GM11168 (cell line): ENCODE measurements around the gene NDE1.
"Not testable (repeated sequence)": the region's sequence is repeated elsewhere in the genome, so short reads cannot be mapped to it uniquely, and the experiment has no call there.

Source experiments
- in situ Hi-C: fragments of 300-500 bp; cut with MboI; formaldehyde crosslinking; loops from one replicate; pipeline ENCODE4 v1.12.0; 2022; ENCODE audit warnings: low sequenced_read_pairs; ENCODE audit not compliant: unreplicated experiment

Gene NDE1

DNA sequence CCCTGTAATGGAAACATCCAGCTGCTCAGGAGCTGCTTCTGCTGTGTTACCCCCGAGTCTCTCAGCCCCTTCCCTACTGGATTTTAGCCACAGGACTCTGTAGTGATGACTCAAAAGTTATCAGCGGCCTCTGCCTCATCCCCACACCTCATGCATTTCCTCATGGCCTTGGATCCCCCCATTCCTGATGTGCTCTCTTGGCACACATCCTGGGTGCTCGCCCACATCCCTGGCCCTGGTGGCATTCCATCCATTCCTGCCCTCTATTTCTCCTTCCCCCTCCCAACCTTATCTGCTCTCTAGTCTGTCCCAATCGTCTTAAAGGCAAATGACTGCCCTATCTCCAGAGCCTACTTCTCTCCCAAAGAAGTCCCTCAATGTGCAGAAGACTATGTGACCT lies 31.7 kb upstream of the NDE1 start:
- in situ Hi-C loops: no loop called here

DNA sequence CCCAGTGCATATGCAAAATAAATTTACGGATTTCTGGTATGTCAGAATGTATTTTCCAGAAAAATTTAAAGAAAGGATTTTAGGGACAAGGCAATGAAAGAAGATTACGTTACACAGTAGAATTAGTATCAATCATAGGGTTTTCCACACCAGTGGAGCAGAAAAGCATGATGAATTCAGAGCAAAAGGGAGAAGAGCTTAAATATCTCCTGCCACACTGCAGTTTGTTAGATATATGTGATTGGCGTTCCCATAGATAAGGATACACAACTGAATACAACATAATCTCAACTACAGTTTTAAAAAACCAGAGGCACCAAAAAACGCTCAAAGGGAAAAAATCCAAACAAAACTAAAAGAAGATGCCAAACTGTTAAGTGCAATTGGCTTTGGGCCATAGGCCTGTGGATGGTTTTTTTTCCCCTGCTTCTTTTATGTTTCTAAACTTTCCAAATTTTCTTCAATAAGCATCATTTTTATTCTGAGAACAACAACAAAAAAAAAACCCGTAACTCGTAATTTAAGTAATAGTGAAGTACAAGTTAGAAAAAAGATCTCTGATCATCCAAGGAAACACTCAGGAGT lies 29.3 kb upstream of the NDE1 start:
- in situ Hi-C loops: no loop called here

DNA sequence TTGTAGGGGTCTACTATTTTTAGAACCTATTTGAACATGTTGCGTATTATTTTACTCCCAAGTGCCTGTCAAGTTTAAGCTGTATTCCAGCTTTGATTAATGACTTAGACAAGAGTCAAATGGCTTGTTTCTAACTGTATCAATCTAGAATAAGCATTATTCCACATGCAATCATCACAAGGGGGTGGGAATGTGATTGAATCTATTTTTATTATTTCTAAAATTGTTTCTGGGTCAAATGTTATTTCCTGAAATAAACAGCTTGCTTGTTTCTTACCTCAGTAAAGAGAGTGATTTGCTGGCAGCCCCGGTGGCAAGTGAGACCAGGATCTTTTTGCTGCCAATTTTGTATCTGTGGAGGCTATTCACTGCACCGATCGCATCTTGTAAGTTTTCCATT lies 28.6 kb upstream of the NDE1 start:
- in situ Hi-C loops: no loop called here

DNA sequence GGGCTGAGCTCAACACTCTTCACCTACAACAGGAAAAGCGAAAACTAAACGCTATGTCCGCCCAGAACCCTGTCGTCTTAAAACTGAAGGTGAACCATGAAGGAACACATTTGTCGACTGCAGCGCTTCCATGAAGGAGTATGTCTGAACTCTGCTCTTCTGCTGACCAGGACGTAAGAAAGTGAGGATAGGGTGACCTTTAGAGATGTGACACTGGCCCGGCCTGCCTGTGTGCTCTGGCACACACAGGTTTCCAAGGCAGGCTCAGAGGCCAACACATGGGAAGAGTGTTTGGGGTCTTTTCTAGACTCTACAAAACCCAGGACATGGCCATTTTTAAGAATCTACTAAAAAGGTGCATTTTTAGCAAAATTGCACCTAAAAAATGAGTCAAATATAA lies 28.2 kb upstream of the NDE1 start:
- in situ Hi-C loops: no loop called here

DNA sequence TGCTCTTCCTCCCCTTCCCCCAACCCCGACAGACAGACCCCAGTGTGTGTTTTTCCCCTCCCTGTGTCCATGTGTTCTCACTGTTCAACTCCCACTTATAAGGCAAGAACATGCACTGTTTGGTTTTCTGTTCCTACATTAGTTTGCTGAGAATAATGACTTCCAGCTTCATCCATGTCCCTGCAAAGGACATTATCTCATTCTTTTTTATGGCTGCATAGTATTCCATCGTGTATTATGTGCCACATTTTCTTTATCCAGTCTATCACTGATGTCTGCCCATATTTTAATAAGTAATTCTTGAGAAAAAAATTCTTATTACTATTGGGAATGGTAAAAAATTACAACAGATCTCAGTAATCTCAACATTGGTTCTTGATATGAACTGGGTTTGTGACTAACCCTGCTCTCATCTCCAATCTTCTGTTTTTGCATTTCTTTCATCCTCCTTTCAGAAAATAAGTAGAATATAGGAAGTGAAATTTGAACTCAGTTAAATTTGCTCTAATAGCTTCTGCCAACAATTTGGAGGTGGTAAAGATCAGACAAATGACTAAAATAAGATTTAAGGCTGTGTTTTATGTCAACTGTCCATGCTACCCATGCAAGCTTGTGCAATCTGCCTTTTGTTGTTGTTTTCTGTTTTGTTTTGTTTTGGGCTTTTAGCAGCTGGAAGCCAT lies 18.2 kb upstream of the NDE1 start:
- in situ Hi-C loops: no loop called here

DNA sequence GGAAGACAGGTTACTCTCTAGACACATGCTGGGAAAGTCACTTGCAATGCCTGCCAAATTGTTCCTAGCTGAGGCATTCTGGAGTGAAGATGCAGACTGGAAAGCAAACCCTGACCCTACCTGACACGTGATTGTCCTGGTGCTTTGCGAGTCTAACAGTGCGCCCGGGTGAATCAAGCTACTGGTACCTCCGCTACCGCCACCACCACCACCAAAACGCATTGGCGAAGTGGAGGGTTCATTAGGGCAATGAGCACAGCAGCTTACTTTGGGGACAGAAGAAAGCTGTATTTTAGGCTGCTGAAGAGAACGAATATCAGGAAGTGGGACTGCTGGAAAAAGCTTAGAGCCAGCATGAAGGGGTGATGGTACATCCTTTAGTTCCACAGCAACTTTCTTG lies 14.1 kb upstream of the NDE1 start:
- in situ Hi-C loops: no loop called here

DNA sequence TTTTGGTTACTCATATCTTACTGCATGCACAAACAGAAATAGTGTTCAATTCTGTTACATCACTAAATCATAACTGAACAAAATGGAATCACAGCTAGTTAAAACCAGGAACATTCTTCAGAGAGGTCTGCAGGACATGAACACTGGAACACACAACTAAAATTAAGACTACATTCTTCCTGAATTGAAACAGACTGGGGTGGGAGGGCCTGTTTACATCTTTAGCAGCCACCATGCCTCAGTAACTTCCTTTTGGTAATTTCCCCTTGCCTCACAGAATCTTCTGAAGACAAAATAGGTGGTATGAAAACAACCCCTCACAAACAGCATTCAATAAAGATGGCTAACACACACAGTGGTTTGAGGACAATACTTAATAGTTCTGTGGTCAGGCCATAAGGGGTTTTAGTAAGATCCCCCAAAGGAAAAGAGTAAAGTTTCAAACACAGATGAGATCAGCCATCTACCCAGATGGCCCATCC lies 13.6 kb upstream of the NDE1 start:
- in situ Hi-C loops: no loop called here

DNA sequence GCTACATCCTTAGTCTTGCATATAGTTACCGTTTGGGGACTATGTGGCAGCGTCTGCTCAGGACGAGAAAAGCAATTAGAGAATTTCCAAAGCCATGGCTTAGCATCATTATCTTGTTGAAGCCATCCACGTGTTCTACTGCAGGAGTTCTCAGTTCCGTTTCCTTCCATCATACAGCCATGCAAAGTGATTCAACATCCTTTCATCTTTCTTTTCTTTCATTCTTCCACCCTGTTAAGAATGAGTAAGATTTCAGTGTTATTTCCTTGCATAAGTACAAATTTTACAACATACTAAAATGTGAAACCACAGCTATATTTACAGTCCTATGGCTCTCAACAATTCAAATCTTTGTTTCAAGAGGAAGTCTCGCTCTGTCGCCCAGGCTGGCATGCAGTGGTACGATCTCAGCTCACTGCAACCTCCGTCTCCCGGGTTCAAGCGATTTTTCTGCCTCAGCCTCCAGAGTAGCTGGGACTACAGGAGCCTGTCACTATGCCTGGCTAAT lies 10.9 kb upstream of the NDE1 start:
- in situ Hi-C loops: no loop called here

DNA sequence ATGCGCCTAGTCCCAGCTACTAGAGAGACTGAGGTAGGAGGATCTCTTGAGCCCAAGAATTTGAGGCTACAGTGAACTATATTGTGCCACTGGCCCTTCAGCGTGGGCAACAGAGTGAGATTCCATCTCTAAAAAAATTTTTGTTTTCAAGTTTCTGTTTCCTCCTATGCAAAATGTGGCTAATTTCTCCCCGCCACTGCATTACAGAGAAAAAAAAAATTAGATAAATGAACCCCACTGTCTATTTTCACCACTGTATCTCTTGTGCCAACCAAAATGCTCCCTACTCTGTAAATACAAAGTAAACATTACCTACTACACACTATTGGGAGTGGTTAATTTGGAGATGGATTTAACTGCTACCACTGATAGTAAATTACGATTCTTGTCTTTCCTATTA lies 9.1 kb upstream of the NDE1 start:
- in situ Hi-C loops: no loop called here

DNA sequence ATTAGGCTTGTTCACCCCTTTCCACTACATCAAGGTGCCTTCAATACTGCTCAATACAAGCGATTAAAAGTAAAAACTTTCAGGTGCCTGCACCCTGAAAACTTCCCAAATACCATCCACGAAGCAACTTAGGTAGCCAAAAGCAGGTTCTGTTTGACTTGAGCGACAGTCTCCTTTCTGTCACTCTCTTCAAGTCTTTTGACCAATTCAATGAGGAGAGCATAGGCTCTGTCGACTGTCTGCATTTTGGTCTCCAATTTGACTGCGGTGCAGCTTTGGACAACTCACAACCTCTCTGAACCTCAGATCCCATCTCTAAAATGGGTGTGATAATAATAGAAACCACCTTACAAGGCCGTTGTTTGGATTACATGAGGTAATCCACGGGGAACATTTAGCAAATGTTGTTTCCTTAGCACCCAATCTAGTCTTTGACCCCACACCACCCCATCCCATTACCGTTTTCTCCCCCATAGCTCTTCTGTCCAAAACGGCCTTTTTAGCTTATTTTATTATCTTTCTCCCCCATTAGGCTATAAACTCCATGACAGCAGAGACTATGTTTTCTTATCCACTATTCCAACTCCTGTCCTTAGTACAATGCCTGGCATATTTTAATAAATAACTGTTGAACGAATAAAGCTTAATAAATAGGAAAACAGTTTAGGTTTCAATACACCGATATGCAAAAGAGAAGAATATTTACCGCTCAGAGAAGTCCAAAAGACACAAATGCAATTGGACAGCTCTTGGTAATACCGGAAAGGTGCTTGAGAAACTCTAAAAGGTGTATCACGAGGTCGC lies 8.1 kb upstream of the NDE1 start:
- in situ Hi-C loops: no loop called here

DNA sequence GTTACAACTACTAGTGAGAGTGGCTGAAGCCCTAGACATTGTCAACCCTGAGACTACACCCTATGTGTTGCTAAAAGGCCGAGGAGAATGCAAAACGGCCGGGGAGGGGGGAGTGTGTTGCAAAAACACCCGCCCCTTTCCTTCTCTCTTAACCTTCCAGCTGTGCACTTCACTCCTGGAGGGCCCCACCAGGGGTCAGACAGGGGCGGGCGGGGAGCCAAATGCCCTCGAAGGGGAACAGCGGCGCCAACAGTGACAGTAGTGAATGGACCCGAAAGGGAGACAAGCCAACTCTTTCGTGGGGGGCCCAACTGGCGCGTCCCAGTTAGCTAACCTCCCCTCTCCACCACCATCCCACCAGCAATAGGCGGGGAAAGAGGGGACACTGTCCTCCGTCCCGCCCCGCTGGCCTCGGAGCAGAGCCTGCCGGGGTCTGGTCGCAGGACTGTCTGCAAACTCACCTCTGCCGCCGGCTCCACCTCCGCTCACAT lies 7.4 kb upstream of the NDE1 start:
- in situ Hi-C loops: no loop called here

DNA sequence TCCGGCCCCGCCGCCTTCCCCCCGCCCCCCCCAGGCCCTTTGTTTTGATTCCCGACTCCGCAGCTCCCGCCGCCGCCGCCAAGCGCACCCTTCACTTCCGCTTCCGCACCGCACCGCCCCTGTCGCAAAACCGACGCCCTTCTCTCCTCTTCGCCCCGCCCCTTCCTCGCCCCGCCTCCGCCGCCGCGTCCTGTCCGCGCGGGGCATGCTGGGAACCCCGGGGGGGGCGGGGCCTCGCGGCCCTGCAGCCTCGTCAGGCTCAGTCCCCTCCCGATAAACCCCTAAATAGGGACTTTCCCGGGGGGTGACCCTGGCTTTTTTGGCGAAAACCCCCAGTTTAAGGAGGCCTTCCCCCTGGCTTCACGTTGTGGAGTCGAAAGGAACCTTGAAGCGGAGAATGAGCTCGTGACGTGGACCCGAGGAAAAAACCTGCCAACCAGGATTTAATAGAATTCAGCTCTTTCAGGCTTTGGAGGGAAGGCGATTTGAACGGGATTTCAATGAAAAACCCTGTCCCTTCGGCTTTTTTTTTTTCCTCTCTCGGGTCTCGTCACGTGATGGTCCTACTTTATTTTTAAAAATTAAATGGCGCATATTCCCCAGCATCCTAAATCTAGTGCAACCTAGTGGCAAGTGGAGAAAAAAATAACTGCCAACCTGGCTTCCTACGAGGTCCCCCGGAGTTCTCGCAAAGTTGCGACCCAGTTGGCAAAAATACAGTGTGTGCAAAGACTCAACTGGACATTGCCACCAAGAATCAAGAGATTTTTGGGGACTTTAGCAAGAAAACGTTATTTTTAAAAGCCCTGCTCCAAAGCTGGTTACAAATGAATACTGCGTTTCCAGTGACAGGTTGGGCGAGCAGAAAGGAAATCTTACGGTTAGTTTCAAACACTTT lies 6.7 kb upstream of the NDE1 start, which contains the start of gene MARF1:
Gene MARF1 (minus strand): TSS at position 107 of the 898 bp plus-strand sequence. CDS start 3,921 bp downstream, outside the sequence.
- in situ Hi-C loops: no loop called here

DNA sequence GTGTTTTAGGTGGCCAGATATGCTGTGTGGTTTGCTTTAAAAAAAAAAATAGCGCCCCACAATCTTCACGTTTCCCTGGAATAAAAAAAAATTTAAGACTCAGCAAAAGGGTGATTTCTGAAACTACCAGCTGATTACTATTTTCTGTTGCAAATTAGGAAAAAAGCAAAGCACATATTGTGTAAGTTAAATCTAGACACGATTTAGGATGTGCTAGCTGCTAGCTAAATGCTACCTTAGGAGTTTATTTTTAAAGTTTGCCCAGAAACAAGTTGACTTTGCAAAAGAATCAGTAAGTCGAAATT lies 6.1 kb upstream of the NDE1 start:
- in situ Hi-C loops: no loop called here

DNA sequence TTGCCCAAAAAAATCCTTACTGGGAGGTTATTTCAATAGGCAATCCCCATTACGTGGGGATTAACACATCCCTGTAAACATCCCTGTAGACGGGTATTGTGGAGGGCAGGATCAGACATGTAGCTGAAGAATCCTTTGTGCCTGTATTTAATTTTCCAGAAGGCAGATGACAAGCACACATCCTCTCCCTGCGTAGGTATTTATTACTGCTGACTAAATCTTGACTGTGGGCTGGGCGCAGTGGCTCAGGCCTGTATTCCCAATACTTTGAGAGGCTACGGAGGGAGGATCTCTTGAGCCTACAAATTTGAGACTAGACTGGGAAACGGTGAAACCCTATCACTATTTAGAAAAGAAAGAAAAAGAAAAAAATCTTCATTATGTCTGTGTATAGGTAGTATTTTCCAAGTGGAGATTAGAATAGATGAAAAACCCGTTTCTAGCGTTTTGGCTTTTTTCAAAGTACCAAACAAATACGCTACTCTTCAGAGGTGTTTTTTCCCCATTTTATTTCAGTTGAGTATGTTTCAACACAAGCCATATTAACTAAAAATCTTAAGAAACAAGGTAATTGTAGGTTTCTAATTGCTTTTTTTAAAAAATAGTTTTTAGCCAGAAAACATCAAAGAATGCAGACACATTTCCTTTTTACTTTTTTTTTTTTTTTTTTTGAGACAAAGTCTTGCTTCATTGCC lies 5.6 kb upstream of the NDE1 start:
- in situ Hi-C loops: no loop called here

DNA sequence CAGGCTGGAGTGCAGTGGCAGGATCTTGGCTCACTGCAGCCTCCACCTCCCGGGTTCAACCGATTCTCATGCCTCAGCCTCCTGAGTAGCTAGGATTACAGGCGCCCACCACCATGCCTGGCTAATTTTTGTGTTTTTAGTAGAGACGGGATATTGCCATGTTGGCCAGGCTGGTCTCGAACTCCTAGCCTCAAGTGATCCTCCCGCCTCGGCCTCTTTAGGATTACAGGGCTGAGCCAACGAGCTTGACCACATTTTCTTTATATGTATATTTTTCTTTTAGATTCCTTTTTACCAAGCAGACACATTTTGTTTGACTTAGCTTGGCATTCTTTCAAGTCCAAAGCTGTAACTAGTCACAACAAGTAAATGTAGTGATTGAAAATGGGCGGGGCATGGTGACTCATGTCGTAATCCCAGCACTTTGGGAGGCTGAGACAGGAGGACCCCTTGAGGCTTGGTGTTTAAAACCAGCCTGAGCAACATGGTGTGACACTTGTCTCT lies 5.0 kb upstream of the NDE1 start:
- in situ Hi-C loops: not testable (repeated sequence)

DNA sequence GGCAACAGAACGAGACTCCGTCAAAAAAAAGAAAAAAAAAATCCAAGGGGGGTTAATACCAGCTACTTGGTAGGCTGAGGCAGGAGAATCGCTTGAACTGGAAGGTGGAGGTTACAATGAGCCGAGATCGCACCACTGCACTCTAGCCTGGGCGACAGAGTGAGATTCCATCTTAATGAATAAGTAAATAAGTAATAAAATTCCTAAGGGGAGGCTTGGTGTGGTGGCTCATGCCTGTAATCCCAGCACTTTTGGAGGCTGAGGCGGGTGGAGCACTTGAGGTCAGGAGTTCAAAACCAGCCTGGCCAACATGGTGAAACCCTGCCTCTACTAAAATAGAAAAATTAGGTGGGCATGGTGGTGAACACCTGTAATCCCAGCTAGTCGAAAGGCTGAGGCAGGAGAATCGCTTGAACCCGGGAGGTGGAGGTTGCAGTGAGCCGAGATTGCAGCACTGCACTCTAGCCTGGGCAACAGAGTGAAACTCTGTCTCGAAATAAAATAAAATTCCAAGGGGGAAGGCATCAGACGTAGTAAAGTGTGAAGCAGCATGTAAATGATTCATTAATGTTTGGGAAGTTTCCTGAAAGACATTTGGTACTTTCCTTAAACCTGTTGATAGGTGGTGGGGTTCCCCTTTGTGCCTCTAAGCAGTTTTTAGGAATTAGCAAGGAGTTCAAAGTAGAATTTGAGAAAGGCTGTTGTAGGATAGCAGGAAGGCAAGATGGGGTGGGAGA lies 3.3 kb upstream of the NDE1 start:
- in situ Hi-C loops: not testable (repeated sequence)

DNA sequence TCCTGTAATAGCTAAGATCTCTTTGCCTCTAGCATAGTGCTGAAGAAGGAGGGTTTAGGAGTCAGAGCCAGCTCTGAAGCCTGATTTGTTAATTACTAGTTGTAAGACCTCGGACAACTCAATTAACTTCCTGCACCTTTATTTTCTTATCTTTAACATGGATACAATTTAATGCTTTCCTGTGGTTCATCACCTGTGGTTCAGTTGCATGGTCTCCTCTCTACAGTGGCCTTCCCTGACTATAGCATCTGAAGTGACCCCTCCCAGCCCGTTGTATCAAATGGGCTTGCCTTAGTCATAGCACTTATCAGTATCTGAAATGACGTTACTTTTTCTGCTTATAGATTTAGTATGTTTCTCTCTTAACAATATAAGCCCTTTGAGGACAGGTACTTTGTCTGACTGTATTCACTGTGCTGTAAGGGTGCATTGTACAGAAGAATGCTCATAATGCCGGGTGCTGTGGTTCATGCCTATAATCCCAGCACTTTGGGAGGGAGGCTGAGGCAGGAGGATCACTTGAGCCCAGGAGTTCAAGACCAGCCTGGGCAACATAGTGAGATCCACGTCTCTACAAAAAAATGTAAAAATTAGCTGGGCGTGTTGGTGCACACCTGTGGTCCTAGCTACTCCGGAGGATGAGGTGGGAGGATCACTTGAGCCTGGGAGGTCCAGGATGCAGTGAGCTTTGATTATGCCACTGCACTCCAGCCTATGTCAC lies 2.6 kb upstream of the NDE1 start:
- in situ Hi-C loops: no loop called here

DNA sequence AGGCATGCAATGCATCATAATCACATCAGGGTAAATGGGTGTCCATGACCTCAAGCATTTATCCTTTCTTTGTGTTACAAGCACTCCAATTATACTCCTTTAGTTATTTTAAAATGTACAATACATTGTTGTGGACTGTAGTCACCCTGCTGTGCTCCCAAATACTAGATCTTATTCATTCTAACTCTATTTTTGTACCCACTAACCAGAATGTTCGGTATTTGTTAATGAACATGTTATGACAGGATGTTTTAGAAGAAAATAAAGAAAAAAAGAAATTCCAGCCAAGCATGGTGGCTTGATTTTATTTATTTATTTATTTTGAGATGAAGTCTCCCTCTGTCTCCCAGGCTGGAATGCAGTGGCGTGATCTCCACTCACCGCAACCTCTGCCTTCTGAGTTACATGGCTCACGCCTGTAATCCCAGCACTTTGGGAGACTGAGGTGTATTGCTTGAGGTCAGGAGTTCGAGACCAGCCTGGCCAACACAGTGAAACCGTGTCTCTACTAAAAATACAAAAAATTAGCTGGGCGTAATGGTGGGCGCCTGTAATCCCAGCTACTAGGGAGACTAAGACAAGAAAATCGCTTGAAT lies 1.8 kb upstream of the NDE1 start:
- in situ Hi-C loops: no loop called here
